SK-N-SH treated with all-trans-retinoic acid at 6 μM for 48 hours (cell line): Measurements from ENCODE around the gene CEP170.

Experiments used
- ATAC-seq: fragments of 200-7000 bp; cut with Tn5 transposase; 3 replicates; pipeline ENCODE4 v1.9.1; 2020; ENCODE audit warnings: mild to moderate bottlenecking, moderate library complexity
- BACH2 ChIP-seq: fragments of 250-450 bp; sonication (Bioruptor Pico); IDR thresholded peaks from 2 replicates; pipeline ENCODE4 v1.9.0; 2021; ENCODE audit warnings: mild to moderate bottlenecking, borderline replicate concordance
- CSDC2 ChIP-seq: fragments of 250-450 bp; sonication (Bioruptor Pico); IDR thresholded peaks from 2 replicates; pipeline ENCODE4 v1.5.0; 2020; ENCODE audit warnings: mild to moderate bottlenecking, moderate library complexity
- CSRNP3 ChIP-seq: fragments of 250-450 bp; sonication (Bioruptor Pico); IDR thresholded peaks from 2 replicates; pipeline ENCODE4 v1.5.1; 2021; ENCODE audit warnings: mild to moderate bottlenecking, moderate library complexity
- GLIS3 ChIP-seq: fragments of 250-450 bp; sonication (Bioruptor Pico); IDR thresholded peaks from 2 replicates; pipeline ENCODE4 v1.5.0; 2020; ENCODE audit warnings: mild to moderate bottlenecking, moderate library complexity
- ISL1 ChIP-seq: fragments of 250-450 bp; sonication (Bioruptor Pico); IDR thresholded peaks from 2 replicates; pipeline ENCODE4 v2.1.2; 2022; ENCODE audit warnings: mild to moderate bottlenecking, moderate library complexity
- OSR1 ChIP-seq: fragments of 250-450 bp; sonication (Bioruptor Pico); IDR thresholded peaks from 2 replicates; pipeline ENCODE4 v1.8.0; 2022; ENCODE audit warnings: moderate library complexity, mild to moderate bottlenecking, inconsistent platforms
- PATZ1 ChIP-seq: fragments of 250-450 bp; sonication (Bioruptor Pico); IDR thresholded peaks from 2 replicates; pipeline ENCODE4 v1.8.0; 2020; ENCODE audit warnings: mild to moderate bottlenecking, moderate library complexity, borderline replicate concordance
- POU6F1 ChIP-seq: fragments of 250-450 bp; sonication (Bioruptor Pico); IDR thresholded peaks from 2 replicates; pipeline ENCODE4 v1.8.0; 2021; ENCODE audit warnings: low read depth, mild to moderate bottlenecking, moderate library complexity, borderline replicate concordance
- PPARA ChIP-seq: fragments of 250-450 bp; sonication (Bioruptor Pico); IDR thresholded peaks from 2 replicates; pipeline ENCODE4 v1.5.0; 2020; ENCODE audit warnings: mild to moderate bottlenecking, borderline replicate concordance
- RARB ChIP-seq: fragments of 250-450 bp; sonication (Bioruptor Pico); IDR thresholded peaks from 2 replicates; pipeline ENCODE4 v1.8.0; 2021; ENCODE audit warnings: mild to moderate bottlenecking, moderate library complexity
- SNAI2 ChIP-seq: fragments of 250-450 bp; sonication (Bioruptor Pico); IDR thresholded peaks from 2 replicates; pipeline ENCODE4 v1.5.0; 2020; ENCODE audit warnings: mild to moderate bottlenecking, moderate library complexity
- TCF4 ChIP-seq: fragments of 250-450 bp; sonication (Bioruptor Pico); IDR thresholded peaks from 2 replicates; pipeline ENCODE4 v1.8.0; 2021; ENCODE audit warnings: mild to moderate bottlenecking, moderate library complexity, borderline replicate concordance
- TOX ChIP-seq: fragments of 250-450 bp; sonication (Bioruptor Pico); IDR thresholded peaks from 2 replicates; pipeline ENCODE4 v1.8.0; 2021; ENCODE audit warnings: mild to moderate bottlenecking, moderate library complexity, borderline replicate concordance
- TSHZ2 ChIP-seq: fragments of 250-450 bp; sonication (Bioruptor Pico); IDR thresholded peaks from 2 replicates; pipeline ENCODE4 v1.5.0; 2020; ENCODE audit warnings: mild to moderate bottlenecking, moderate library complexity
- ZC3H10 ChIP-seq: fragments of 250-450 bp; sonication (Bioruptor Pico); IDR thresholded peaks from 2 replicates; pipeline ENCODE4 v1.5.1; 2021; ENCODE audit warnings: mild to moderate bottlenecking, moderate library complexity
- ZFP3 ChIP-seq: fragments of 250-450 bp; sonication (Bioruptor Pico); IDR thresholded peaks from 2 replicates; pipeline ENCODE4 v1.5.0; 2020; ENCODE audit warnings: mild to moderate bottlenecking, moderate library complexity
- ZFP30 ChIP-seq: fragments of 450-650 bp; formaldehyde crosslinking; IDR thresholded peaks from 2 replicates; pipeline ENCODE4 v1.5.0; 2022; ENCODE audit warnings: mild to moderate bottlenecking, moderate library complexity
- ZNF565 ChIP-seq: fragments of 450-650 bp; formaldehyde crosslinking; conservative IDR thresholded peaks from 2 replicates; pipeline ENCODE4 v1.5.0; 2020; ENCODE audit warnings: low read depth, mild to moderate bottlenecking, moderate library complexity
- ZNF70 ChIP-seq: fragments of 450-650 bp; formaldehyde crosslinking; IDR thresholded peaks from 2 replicates; pipeline ENCODE4 v1.5.0; 2020; ENCODE audit warnings: mild to moderate bottlenecking, moderate library complexity
- ZNF8 ChIP-seq: fragments of 450-650 bp; formaldehyde crosslinking; IDR thresholded peaks from 2 replicates; pipeline ENCODE4 v1.5.0; 2020; ENCODE audit warnings: mild to moderate bottlenecking, moderate library complexity

CEP170 gene

GRCh38 chr1:243268751-243269460 is 13.8 kb upstream of the CEP170 start:
- ATAC-seq, result peak; percentile 63
- no peak for TF ChIP-seq PPARA (CRISPR knock-in tag)
- TF ChIP-seq GLIS3, result no peak
- no peak for TF ChIP-seq SNAI2 (CRISPR knock-in tag)
- no peak for TF ChIP-seq TCF4
- no peak for TF ChIP-seq RARB

GRCh38 chr1:243267914-243268653 is 13.0 kb upstream of the CEP170 start:
- ATAC-seq, result peak; percentile 67
- no peak for TF ChIP-seq TSHZ2 (CRISPR knock-in tag)
- no peak for TF ChIP-seq ZFP3 (CRISPR knock-in tag)
- TF ChIP-seq ISL1 (CRISPR knock-in tag), result peak; percentile 75
- TF ChIP-seq TCF4, result no peak
- TF ChIP-seq ZNF8 (CRISPR knock-in tag), result no peak
- TF ChIP-seq SNAI2 (CRISPR knock-in tag), result no peak
- TF ChIP-seq OSR1 (CRISPR knock-in tag), result peak; percentile 84
- TF ChIP-seq CSRNP3 (CRISPR knock-in tag), result no peak
- TF ChIP-seq BACH2 (CRISPR knock-in tag), result no peak
- no peak for TF ChIP-seq PPARA (CRISPR knock-in tag)
- TF ChIP-seq PATZ1 (CRISPR knock-in tag), result 0 out of 2 replicates have a peak, but pooled peaks have one; percentile 33
- TF ChIP-seq ZNF70, result no peak
- peak; percentile 90; the same call in 1 of the 2 replicates for TF ChIP-seq TOX (CRISPR knock-in tag)
- no peak for TF ChIP-seq CSDC2 (CRISPR knock-in tag)
- TF ChIP-seq GLIS3, result no peak
- TF ChIP-seq ZNF565, result no peak
- no peak for TF ChIP-seq RARB
- peak; percentile 75 for TF ChIP-seq ZC3H10 (CRISPR knock-in tag)
- TF ChIP-seq ZFP30 (CRISPR knock-in tag), result no peak

- TF ChIP-seq OSR1 (CRISPR knock-in tag), result no peak
- TF ChIP-seq SNAI2 (CRISPR knock-in tag), result no peak
- no peak for TF ChIP-seq TOX (CRISPR knock-in tag)
- TF ChIP-seq POU6F1 (CRISPR knock-in tag), result no peak
- no peak for TF ChIP-seq PATZ1 (CRISPR knock-in tag)
- no peak for TF ChIP-seq ZFP3 (CRISPR knock-in tag)
- no peak for TF ChIP-seq CSRNP3 (CRISPR knock-in tag)
- TF ChIP-seq ISL1 (CRISPR knock-in tag), result no peak
- no peak for TF ChIP-seq ZC3H10 (CRISPR knock-in tag)
- no peak for TF ChIP-seq GLIS3
- no peak for TF ChIP-seq ZNF70
- ATAC-seq, result no peak
Observed at GRCh38 chr1:243267471-243267880, 12.4 kb upstream of the CEP170 start.
